Measurements from ENCODE around the gene MTA1.

The MTA1 gene

GRCh38 chr14:105419195-105420091 lies at the start of gene MTA1:
MTA1 (plus strand) TSS chr14:105419827; CDS start chr14:105420036, 209 bp downstream.
- peak; percentile 68 for DNase-seq (ENCODE audit: low spot score)

GRCh38 chr14:105374389-105374788 lies 45.2 kb upstream of the MTA1 start:
- no peak for DNase-seq (ENCODE audit: low spot score)

GRCh38 chr14:105375635-105376057 lies 44.0 kb upstream of the MTA1 start:
- DNase-seq (ENCODE audit: low spot score) = no peak

- DNase-seq (ENCODE audit: low spot score) = no peak
These were observed 42.8 kb upstream of the MTA1 start for GRCh38 chr14:105376521-105377440.

- no peak for DNase-seq (ENCODE audit: low spot score)
These were observed 42.0 kb upstream of the MTA1 start for GRCh38 chr14:105377555-105378182.

- no peak for DNase-seq (ENCODE audit: low spot score)
These were observed 41.4 kb upstream of the MTA1 start for GRCh38 chr14:105378199-105378598.

- DNase-seq (ENCODE audit: low spot score) = no peak
These were observed 40.5 kb upstream of the MTA1 start for GRCh38 chr14:105378873-105379685.

GRCh38 chr14:105379946-105380345 lies 39.7 kb upstream of the MTA1 start:
- DNase-seq (ENCODE audit: low spot score) = no peak

- no peak for DNase-seq (ENCODE audit: low spot score)
These were observed 38.9 kb upstream of the MTA1 start for GRCh38 chr14:105380756-105381155.

GRCh38 chr14:105381446-105382342 lies 37.9 kb upstream of the MTA1 start:
- DNase-seq (ENCODE audit: low spot score) = no peak

- DNase-seq (ENCODE audit: low spot score) = no peak
These were observed 37.1 kb upstream of the MTA1 start for GRCh38 chr14:105382343-105383082.

- DNase-seq (ENCODE audit: low spot score) = no peak
These were observed 36.4 kb upstream of the MTA1 start for GRCh38 chr14:105383083-105383730.

GRCh38 chr14:105384041-105384557 lies 35.5 kb upstream of the MTA1 start:
- DNase-seq (ENCODE audit: low spot score) = no peak

GRCh38 chr14:105384605-105385321 lies 34.9 kb upstream of the MTA1 start:
- DNase-seq (ENCODE audit: low spot score) = no peak

GRCh38 chr14:105385322-105385637 lies 34.3 kb upstream of the MTA1 start:
- no peak for DNase-seq (ENCODE audit: low spot score)

- DNase-seq (ENCODE audit: low spot score) = no peak
These were observed 33.8 kb upstream of the MTA1 start for GRCh38 chr14:105385698-105386365.
